BE2C (cell line): ENCODE measurements around the gene PDS5B.

Source experiments
- DNase-seq: peaks from one replicate; pipeline ENCODE4 v3.0.0-alpha.2; 2020
- H3K27me3 ChIP-seq: fragments of 250-450 bp; sonication (Bioruptor Pico); 2 replicates; pipeline ENCODE4 v1.5.1; 2020; ENCODE audit warnings: mild to moderate bottlenecking
- H3K36me3 ChIP-seq: fragments of 250-450 bp; sonication (Bioruptor Pico); 2 replicates; pipeline ENCODE4 v1.5.1; 2020; ENCODE audit warnings: mild to moderate bottlenecking
- H3K4me1 ChIP-seq: fragments of 250-450 bp; sonication (Bioruptor Pico); 2 replicates; pipeline ENCODE4 v1.5.1; 2020
- H3K4me3 ChIP-seq: 2 replicates; pipeline ENCODE4 v1.5.1; 2011; ENCODE audit warnings: low read depth, low read length
- H3K9me3 ChIP-seq: fragments of 250-450 bp; sonication (Bioruptor Pico); 2 replicates; pipeline ENCODE4 v1.5.1; 2020
- CTCF ChIP-seq: IDR thresholded peaks from 2 replicates; pipeline ENCODE4 v1.5.1; 2012; ENCODE audit warnings: mild to moderate bottlenecking, low read depth, low read length

Gene PDS5B

GRCh38 chr13:32674503-32674902 lies 88.3 kb downstream of the PDS5B start:
- Histone ChIP-seq H3K27me3 (no peaks in the 10 kb centered on the region), H3K36me3 (peaks cover 39% of the 10 kb centered on the region)

GRCh38 chr13:32676242-32676641 lies 90.0 kb downstream of the PDS5B start:
- Histone ChIP-seq H3K4me3 (no peak overlapping the region), H3K4me1 (no peaks in the 10 kb centered on the region), H3K36me3 (peaks cover 52% of the 10 kb centered on the region), H3K9me3 (no peaks in the 10 kb centered on the region), H3K27me3 (no peaks in the 10 kb centered on the region)
- no peak for TF ChIP-seq CTCF
- DNase-seq = no peak

More at GRCh38 chr13:32674503-32674902, 88.3 kb downstream of the PDS5B start:
- no peaks in the 10 kb centered on the region for H3K9me3 ChIP-seq
- no peak for TF ChIP-seq CTCF
- no peaks in the 10 kb centered on the region for H3K4me1 ChIP-seq
- H3K4me3 ChIP-seq = no peak overlapping the region
- no peak for DNase-seq

GRCh38 chr13:32682130-32682529 lies 95.9 kb downstream of the PDS5B start:
- Histone ChIP-seq H3K4me3 (no peak overlapping the region), H3K27me3 (no peaks in the 10 kb centered on the region), H3K36me3 (peaks cover 39% of the 10 kb centered on the region), H3K9me3 (no peaks in the 10 kb centered on the region), H3K4me1 (no peaks in the 10 kb centered on the region)
- DNase-seq = no peak
- TF ChIP-seq CTCF = no peak

GRCh38 chr13:32682740-32683139 lies 96.5 kb downstream of the PDS5B start:
- no peaks in the 10 kb centered on the region for H3K27me3 ChIP-seq
- no peak overlapping the region for H3K4me3 ChIP-seq
- no peaks in the 10 kb centered on the region for H3K4me1 ChIP-seq
- peaks cover 39% of the 10 kb centered on the region for H3K36me3 ChIP-seq
- no peak for TF ChIP-seq CTCF
- no peak for DNase-seq
- no peaks in the 10 kb centered on the region for H3K9me3 ChIP-seq

GRCh38 chr13:32687275-32687674 lies 101.0 kb downstream of the PDS5B start:
- H3K27me3 ChIP-seq = no peaks in the 10 kb centered on the region
- no peak overlapping the region for H3K4me3 ChIP-seq
- peaks cover 7% of the 10 kb centered on the region for H3K36me3 ChIP-seq
- TF ChIP-seq CTCF = no peak
- no peaks in the 10 kb centered on the region for H3K9me3 ChIP-seq
- no peaks in the 10 kb centered on the region for H3K4me1 ChIP-seq
- no peak for DNase-seq

- no peak for DNase-seq
- H3K4me3 ChIP-seq = no peak overlapping the region
- no peaks in the 10 kb centered on the region for H3K27me3 ChIP-seq
- peaks cover 4% of the 10 kb centered on the region for H3K36me3 ChIP-seq
- no peak for TF ChIP-seq CTCF
- no peaks in the 10 kb centered on the region for H3K4me1 ChIP-seq
- no peaks in the 10 kb centered on the region for H3K9me3 ChIP-seq
Measured at GRCh38 chr13:32695602-32696250, 109.5 kb downstream of the PDS5B start.
